ENCODE data around the gene SUCLG2. TPM values are rescaled to one million over a fixed set of nuclear protein-coding genes. Genes with fewer than 3 reads are reported as not detected.

Gene SUCLG2
- total and polyA plus RNA-seq, 10 of the 15 experiments (the other 5 are each of a cell fraction or from before 2014, with no cell fraction given), result 17.8 to 50.9 (median 37.2) TPM

DNA sequence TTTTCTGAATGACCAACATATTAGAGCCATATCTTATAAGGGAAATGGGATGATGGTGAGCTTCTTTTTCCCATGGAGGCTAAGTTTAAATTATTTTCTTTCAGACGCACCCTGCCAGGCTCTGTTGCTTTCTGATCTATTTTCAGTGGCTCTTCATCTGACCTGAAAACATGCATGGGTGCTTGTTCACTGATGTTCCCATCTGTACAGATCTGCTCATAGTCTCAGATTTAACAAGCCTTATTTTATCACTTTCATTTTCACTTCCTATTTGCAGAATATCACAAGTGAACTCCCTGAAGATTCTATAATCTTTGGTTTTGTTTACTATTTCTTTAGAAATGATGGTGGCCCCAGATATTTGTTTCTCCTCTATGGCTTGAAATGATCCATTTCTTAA, 31.1 kb upstream of the SUCLG2 start (continued):
- TF ChIP-seq, protein P1, sequence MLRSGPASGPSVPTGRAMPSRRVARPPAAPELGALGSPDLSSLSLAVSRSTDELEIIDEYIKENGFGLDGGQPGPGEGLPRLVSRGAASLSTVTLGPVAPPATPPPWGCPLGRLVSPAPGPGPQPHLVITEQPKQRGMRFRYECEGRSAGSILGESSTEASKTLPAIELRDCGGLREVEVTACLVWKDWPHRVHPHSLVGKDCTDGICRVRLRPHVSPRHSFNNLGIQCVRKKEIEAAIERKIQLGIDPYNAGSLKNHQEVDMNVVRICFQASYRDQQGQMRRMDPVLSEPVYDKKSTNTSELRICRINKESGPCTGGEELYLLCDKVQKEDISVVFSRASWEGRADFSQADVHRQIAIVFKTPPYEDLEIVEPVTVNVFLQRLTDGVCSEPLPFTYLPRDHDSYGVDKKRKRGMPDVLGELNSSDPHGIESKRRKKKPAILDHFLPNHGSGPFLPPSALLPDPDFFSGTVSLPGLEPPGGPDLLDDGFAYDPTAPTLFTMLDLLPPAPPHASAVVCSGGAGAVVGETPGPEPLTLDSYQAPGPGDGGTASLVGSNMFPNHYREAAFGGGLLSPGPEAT (IDR thresholded peaks at IDR 0.05; ENCODE audit: low read depth), result peak; percentile 56
- 0 out of 4 replicates have a peak, but pooled peaks of 1 of the 2 experiments have one; percentile 7 for TF ChIP-seq BHLHE40 (IDR thresholded peaks at IDR 0.05; ENCODE audit: borderline replicate concordance in 1 of 2, low read depth in 2 of 2, low read length in 1 of 2)
- no peak for TF ChIP-seq SUPT20H (IDR thresholded peaks at IDR 0.05; ENCODE audit: borderline replicate concordance, control insufficient read depth, low read depth, low read length)
- TF ChIP-seq EP300 (IDR thresholded peaks at IDR 0.05; ENCODE audit: borderline replicate concordance in 1 of 2, control insufficient read depth in 1 of 2, low read depth in 2 of 2, low read length in 2 of 2), result no peak
- TF ChIP-seq, protein P2, sequence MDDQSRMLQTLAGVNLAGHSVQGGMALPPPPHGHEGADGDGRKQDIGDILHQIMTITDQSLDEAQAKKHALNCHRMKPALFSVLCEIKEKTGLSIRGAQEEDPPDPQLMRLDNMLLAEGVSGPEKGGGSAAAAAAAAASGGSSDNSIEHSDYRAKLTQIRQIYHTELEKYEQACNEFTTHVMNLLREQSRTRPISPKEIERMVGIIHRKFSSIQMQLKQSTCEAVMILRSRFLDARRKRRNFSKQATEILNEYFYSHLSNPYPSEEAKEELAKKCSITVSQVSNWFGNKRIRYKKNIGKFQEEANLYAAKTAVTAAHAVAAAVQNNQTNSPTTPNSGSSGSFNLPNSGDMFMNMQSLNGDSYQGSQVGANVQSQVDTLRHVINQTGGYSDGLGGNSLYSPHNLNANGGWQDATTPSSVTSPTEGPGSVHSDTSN (IDR thresholded peaks at IDR 0.05; ENCODE audit: insufficient replicate concordance, low read depth, low read length), result no peak
- TF ChIP-seq, protein P3, sequence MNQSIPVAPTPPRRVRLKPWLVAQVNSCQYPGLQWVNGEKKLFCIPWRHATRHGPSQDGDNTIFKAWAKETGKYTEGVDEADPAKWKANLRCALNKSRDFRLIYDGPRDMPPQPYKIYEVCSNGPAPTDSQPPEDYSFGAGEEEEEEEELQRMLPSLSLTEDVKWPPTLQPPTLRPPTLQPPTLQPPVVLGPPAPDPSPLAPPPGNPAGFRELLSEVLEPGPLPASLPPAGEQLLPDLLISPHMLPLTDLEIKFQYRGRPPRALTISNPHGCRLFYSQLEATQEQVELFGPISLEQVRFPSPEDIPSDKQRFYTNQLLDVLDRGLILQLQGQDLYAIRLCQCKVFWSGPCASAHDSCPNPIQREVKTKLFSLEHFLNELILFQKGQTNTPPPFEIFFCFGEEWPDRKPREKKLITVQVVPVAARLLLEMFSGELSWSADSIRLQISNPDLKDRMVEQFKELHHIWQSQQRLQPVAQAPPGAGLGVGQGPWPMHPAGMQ (IDR thresholded peaks at IDR 0.05; ENCODE audit: borderline replicate concordance), result no peak
- no peak for TF ChIP-seq MEF2B (IDR thresholded peaks at IDR 0.05; ENCODE audit: partially characterized antibody, poor library complexity, severe bottlenecking)
- TF ChIP-seq MTA2 (IDR thresholded peaks at IDR 0.05; ENCODE audit: low read depth), result peak; percentile 33; the same call in 1 of the 2 replicates
- TF ChIP-seq ZNF217 (IDR thresholded peaks at IDR 0.05), result peak; percentile 46; the same call in 1 of the 2 replicates
- TF ChIP-seq, protein P4, sequence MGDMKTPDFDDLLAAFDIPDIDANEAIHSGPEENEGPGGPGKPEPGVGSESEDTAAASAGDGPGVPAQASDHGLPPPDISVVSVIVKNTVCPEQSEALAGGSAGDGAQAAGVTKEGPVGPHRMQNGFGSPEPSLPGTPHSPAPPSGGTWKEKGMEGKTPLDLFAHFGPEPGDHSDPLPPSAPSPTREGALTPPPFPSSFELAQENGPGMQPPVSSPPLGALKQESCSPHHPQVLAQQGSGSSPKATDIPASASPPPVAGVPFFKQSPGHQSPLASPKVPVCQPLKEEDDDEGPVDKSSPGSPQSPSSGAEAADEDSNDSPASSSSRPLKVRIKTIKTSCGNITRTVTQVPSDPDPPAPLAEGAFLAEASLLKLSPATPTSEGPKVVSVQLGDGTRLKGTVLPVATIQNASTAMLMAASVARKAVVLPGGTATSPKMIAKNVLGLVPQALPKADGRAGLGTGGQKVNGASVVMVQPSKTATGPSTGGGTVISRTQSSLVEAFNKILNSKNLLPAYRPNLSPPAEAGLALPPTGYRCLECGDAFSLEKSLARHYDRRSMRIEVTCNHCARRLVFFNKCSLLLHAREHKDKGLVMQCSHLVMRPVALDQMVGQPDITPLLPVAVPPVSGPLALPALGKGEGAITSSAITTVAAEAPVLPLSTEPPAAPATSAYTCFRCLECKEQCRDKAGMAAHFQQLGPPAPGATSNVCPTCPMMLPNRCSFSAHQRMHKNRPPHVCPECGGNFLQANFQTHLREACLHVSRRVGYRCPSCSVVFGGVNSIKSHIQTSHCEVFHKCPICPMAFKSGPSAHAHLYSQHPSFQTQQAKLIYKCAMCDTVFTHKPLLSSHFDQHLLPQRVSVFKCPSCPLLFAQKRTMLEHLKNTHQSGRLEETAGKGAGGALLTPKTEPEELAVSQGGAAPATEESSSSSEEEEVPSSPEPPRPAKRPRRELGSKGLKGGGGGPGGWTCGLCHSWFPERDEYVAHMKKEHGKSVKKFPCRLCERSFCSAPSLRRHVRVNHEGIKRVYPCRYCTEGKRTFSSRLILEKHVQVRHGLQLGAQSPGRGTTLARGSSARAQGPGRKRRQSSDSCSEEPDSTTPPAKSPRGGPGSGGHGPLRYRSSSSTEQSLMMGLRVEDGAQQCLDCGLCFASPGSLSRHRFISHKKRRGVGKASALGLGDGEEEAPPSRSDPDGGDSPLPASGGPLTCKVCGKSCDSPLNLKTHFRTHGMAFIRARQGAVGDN (IDR thresholded peaks at IDR 0.05), result no peak
- TF ChIP-seq CBX5 (IDR thresholded peaks at IDR 0.05; ENCODE audit: low read depth), result 0 out of 2 replicates have a peak, but pooled peaks have one; percentile 38
- no peak for TF ChIP-seq HCFC1 (IDR thresholded peaks at IDR 0.05; ENCODE audit: low read length)
- TF ChIP-seq, protein P5, sequence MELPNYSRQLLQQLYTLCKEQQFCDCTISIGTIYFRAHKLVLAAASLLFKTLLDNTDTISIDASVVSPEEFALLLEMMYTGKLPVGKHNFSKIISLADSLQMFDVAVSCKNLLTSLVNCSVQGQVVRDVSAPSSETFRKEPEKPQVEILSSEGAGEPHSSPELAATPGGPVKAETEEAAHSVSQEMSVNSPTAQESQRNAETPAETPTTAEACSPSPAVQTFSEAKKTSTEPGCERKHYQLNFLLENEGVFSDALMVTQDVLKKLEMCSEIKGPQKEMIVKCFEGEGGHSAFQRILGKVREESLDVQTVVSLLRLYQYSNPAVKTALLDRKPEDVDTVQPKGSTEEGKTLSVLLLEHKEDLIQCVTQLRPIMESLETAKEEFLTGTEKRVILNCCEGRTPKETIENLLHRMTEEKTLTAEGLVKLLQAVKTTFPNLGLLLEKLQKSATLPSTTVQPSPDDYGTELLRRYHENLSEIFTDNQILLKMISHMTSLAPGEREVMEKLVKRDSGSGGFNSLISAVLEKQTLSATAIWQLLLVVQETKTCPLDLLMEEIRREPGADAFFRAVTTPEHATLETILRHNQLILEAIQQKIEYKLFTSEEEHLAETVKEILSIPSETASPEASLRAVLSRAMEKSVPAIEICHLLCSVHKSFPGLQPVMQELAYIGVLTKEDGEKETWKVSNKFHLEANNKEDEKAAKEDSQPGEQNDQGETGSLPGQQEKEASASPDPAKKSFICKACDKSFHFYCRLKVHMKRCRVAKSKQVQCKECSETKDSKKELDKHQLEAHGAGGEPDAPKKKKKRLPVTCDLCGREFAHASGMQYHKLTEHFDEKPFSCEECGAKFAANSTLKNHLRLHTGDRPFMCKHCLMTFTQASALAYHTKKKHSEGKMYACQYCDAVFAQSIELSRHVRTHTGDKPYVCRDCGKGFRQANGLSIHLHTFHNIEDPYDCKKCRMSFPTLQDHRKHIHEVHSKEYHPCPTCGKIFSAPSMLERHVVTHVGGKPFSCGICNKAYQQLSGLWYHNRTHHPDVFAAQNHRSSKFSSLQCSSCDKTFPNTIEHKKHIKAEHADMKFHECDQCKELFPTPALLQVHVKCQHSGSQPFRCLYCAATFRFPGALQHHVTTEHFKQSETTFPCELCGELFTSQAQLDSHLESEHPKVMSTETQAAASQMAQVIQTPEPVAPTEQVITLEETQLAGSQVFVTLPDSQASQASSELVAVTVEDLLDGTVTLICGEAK (IDR thresholded peaks at IDR 0.05; ENCODE audit: borderline replicate concordance), result no peak
- peak; percentile 30; the same call in 1 of the 2 replicates for TF ChIP-seq JUNB (IDR thresholded peaks at IDR 0.05)
- TF ChIP-seq MTA3 (IDR thresholded peaks at IDR 0.05; ENCODE audit: borderline replicate concordance, low read length), result 0 out of 2 replicates have a peak, but pooled peaks have one; percentile 58
- TF ChIP-seq RUNX3 (IDR thresholded peaks at IDR 0.05; ENCODE audit: low read length), result peak; percentile 44; the same call in 1 of the 2 replicates
